IPS-18a (cell line): ENCODE results near the gene RCHY1.
"Not testable (repeated sequence)": the region's sequence is repeated elsewhere in the genome, so short reads cannot be mapped to it uniquely, and the experiment has no call there.

Experiments
- H3K27ac ChIP-seq: one replicate; pipeline ENCODE4 v1.5.1; 2013; ENCODE audit warnings: low read length
- H3K27me3 ChIP-seq: one replicate; pipeline ENCODE4 v1.6.1; 2013; ENCODE audit warnings: mild to moderate bottlenecking, low read length; ENCODE audit not compliant: control insufficient read depth, insufficient read depth
- H3K36me3 ChIP-seq: one replicate; pipeline ENCODE4 v1.6.1; 2013; ENCODE audit warnings: low read depth, low read length; ENCODE audit not compliant: control insufficient read depth
- H3K4me1 ChIP-seq: one replicate; pipeline ENCODE4 v1.6.1; 2013; ENCODE audit warnings: low read depth, low read length; ENCODE audit not compliant: control insufficient read depth
- H3K4me3 ChIP-seq: one replicate; pipeline ENCODE4 v1.5.1; 2013; ENCODE audit warnings: low read length
- H3K9ac ChIP-seq: one replicate; pipeline ENCODE4 v1.6.1; 2013; ENCODE audit warnings: mild to moderate bottlenecking, low read length, moderate library complexity
- H3K9me3 ChIP-seq: one replicate; pipeline ENCODE4 v1.6.1; 2013; ENCODE audit warnings: low read depth, low read length; ENCODE audit not compliant: control insufficient read depth

RCHY1 gene

GRCh38 chr4:75537308-75537707 is 23.1 kb upstream of the RCHY1 start:
- not testable (repeated sequence) for H3K36me3 ChIP-seq, H3K27ac ChIP-seq, H3K4me1 ChIP-seq, H3K9ac ChIP-seq, H3K27me3 ChIP-seq, H3K4me3 ChIP-seq, H3K9me3 ChIP-seq

GRCh38 chr4:75533926-75534325 is 19.7 kb upstream of the RCHY1 start:
- not testable (repeated sequence) for H3K9ac ChIP-seq, H3K4me1 ChIP-seq, H3K4me3 ChIP-seq, H3K27me3 ChIP-seq, H3K9me3 ChIP-seq, H3K27ac ChIP-seq
- peaks cover 13% of the 10 kb centered on the region for H3K36me3 ChIP-seq

- H3K36me3 ChIP-seq = peaks cover 13% of the 10 kb centered on the region
- H3K4me1 ChIP-seq, H3K9me3 ChIP-seq, H3K27me3 ChIP-seq, H3K4me3 ChIP-seq, H3K9ac ChIP-seq, H3K27ac ChIP-seq: not testable (repeated sequence)
These were observed 19.2 kb upstream of the RCHY1 start for GRCh38 chr4:75533339-75533887.

- H3K27me3 ChIP-seq, H3K4me3 ChIP-seq, H3K9me3 ChIP-seq, H3K4me1 ChIP-seq, H3K9ac ChIP-seq, H3K27ac ChIP-seq: not testable (repeated sequence)
- peaks cover 31% of the 10 kb centered on the region for H3K36me3 ChIP-seq
These were observed 17.4 kb upstream of the RCHY1 start for GRCh38 chr4:75531536-75532143.

- peaks cover 34% of the 10 kb centered on the region for H3K36me3 ChIP-seq
- no peak overlapping the region for H3K9ac ChIP-seq
- no peaks in the 10 kb centered on the region for H3K27me3 ChIP-seq
- H3K4me1 ChIP-seq = no peaks in the 10 kb centered on the region
- no peak overlapping the region for H3K27ac ChIP-seq
- no peak overlapping the region for H3K4me3 ChIP-seq
- H3K9me3 ChIP-seq = no peaks in the 10 kb centered on the region
These were observed 16.5 kb upstream of the RCHY1 start for GRCh38 chr4:75530556-75531322.

GRCh38 chr4:75527482-75527881 is 13.3 kb upstream of the RCHY1 start:
- no peak overlapping the region for H3K4me3 ChIP-seq
- H3K36me3 ChIP-seq = peaks cover 44% of the 10 kb centered on the region
- no peaks in the 10 kb centered on the region for H3K9me3 ChIP-seq
- H3K27me3 ChIP-seq = no peaks in the 10 kb centered on the region
- no peak overlapping the region for H3K27ac ChIP-seq
- H3K4me1 ChIP-seq = no peaks in the 10 kb centered on the region
- no peak overlapping the region for H3K9ac ChIP-seq

- Histone ChIP-seq H3K36me3 (peaks cover 48% of the 10 kb centered on the region), H3K9me3 (no peaks in the 10 kb centered on the region), H3K4me3 (no peak overlapping the region), H3K4me1 (no peaks in the 10 kb centered on the region), H3K9ac (no peak overlapping the region), H3K27me3 (no peaks in the 10 kb centered on the region), H3K27ac (no peak overlapping the region)
These were observed 11.7 kb upstream of the RCHY1 start for GRCh38 chr4:75525910-75526309.

- peaks cover 46% of the 10 kb centered on the region for H3K36me3 ChIP-seq
These were observed 10.9 kb upstream of the RCHY1 start for GRCh38 chr4:75525086-75525485.

GRCh38 chr4:75519452-75519851 is 5.2 kb upstream of the RCHY1 start:
- H3K4me3 ChIP-seq, H3K9ac ChIP-seq, H3K4me1 ChIP-seq, H3K27me3 ChIP-seq, H3K9me3 ChIP-seq, H3K27ac ChIP-seq: not testable (repeated sequence)
- peaks cover 43% of the 10 kb centered on the region for H3K36me3 ChIP-seq

More at GRCh38 chr4:75525086-75525485, 10.9 kb upstream of the RCHY1 start:
- no peak overlapping the region for H3K9ac ChIP-seq
- no peaks in the 10 kb centered on the region for H3K4me1 ChIP-seq
- no peak overlapping the region for H3K27ac ChIP-seq
- no peaks in the 10 kb centered on the region for H3K9me3 ChIP-seq
- no peak overlapping the region for H3K4me3 ChIP-seq
- no peaks in the 10 kb centered on the region for H3K27me3 ChIP-seq

GRCh38 chr4:75516144-75516543 is 1.9 kb upstream of the RCHY1 start:
- Histone ChIP-seq H3K27me3 (no peaks in the 10 kb centered on the region), H3K4me1 (peaks cover 21% of the 10 kb centered on the region), H3K27ac (no peak overlapping the region), H3K9ac (no peak overlapping the region), H3K36me3 (peaks cover 25% of the 10 kb centered on the region), H3K4me3 (no peak overlapping the region), H3K9me3 (no peaks in the 10 kb centered on the region)

- Histone ChIP-seq H3K27me3 (no peaks in the 10 kb centered on the region), H3K4me3 (peak overlapping the region; percentile 88), H3K9me3 (no peaks in the 10 kb centered on the region), H3K9ac (peak overlapping the region; percentile 81), H3K4me1 (peaks cover 26% of the 10 kb centered on the region), H3K27ac (peak overlapping the region; percentile 45), H3K36me3 (peaks cover 19% of the 10 kb centered on the region)
These were observed 878 bp upstream of the RCHY1 start for GRCh38 chr4:75514949-75515612.
